Transverse colon (tissue), 4 donors: Measurements from ENCODE around the gene PDE4D. TPM values are rescaled to one million over a fixed set of nuclear protein-coding genes. Genes with fewer than 3 reads are reported as not detected.

Source experiments
- DNase-seq: peaks from one replicate; pipeline ENCODE4 v3.0.0-alpha.2; 2019
- H3K27ac ChIP-seq, 4 donors: fragments of 200-600 bp; sonication (generic); 2 replicates each; pipeline ENCODE4 v1.5.1; 2016 to 2018; ENCODE audit warnings: inconsistent platforms in 4 of 4
- H3K27me3 ChIP-seq: fragments of 200-600 bp; sonication (generic); 2 replicates; pipeline ENCODE4 v1.5.1; 2017; ENCODE audit warnings: inconsistent platforms
- H3K36me3 ChIP-seq, 4 donors: fragments of 200-600 bp; sonication (generic); 2 replicates each; pipeline ENCODE4 v1.5.1; 2017 to 2019; ENCODE audit warnings: inconsistent platforms in 4 of 4
- H3K4me1 ChIP-seq, 4 donors: fragments of 200-600 bp; sonication (generic); 2 replicates each; pipeline ENCODE4 v1.5.1; 2017 to 2020; ENCODE audit warnings: inconsistent platforms in 4 of 4
- H3K4me3 ChIP-seq, 4 donors: fragments of 200-600 bp; sonication (generic); 1 replicate in 1 of 4; 2 replicates in 3 of 4; pipeline versions ENCODE4 v1.5.1 to v1.6.1; 2017 to 2019; ENCODE audit warnings: inconsistent platforms in 4 of 4
- H3K9me3 ChIP-seq, 2 donors: fragments of 200-600 bp; sonication (generic); 2 replicates each; pipeline ENCODE4 v1.5.1; 2017 to 2019; ENCODE audit warnings: inconsistent platforms in 2 of 2
- CTCF ChIP-seq, 5 experiments: fragments of 200-600 bp in 3 of 5; fragments of 450-650 bp in 2 of 5; sonication (generic) in 3 of 5; IDR thresholded peaks; 1 replicate in 2 of 5; 2 replicates in 3 of 5; pipeline ENCODE4 v1.5.1; 2016 to 2017; ENCODE audit warnings: antibody characterized with exemption in 5 of 5, inconsistent platforms in 3 of 5, mild to moderate bottlenecking in 2 of 5, moderate library complexity in 1 of 5
- EP300 ChIP-seq: sonication (generic); formaldehyde crosslinking; IDR thresholded peaks from one replicate; pipeline ENCODE4 v1.6.1; 2017; ENCODE audit warnings: antibody characterized with exemption, low read depth
- POLR2A ChIP-seq: fragments of 450-650 bp; IDR thresholded peaks from one replicate; pipeline ENCODE4 v1.6.1; 2016; ENCODE audit warnings: antibody characterized with exemption, mild to moderate bottlenecking, moderate library complexity
- POLR2AphosphoS5 ChIP-seq, 3 donors: sonication (generic); formaldehyde crosslinking; IDR thresholded peaks; one replicate each; pipeline ENCODE4 v1.6.1; 2016; ENCODE audit warnings: antibody characterized with exemption in 3 of 3
- WGBS, 2 donors: methylation state at CpG; one replicate each; pipeline ENCODE4 v1.1.5; 2018; ENCODE audit warnings: low coverage in 1 of 2; 5-methylcytosine and 5-hydroxymethylcytosine counted together
- in situ Hi-C, 4 donors: fragments of 200-750 bp; cut with MboI; loops; one replicate each; pipeline versions ENCODE4 v1.15.0 to v1.15.1; 2017; ENCODE audit warnings: low sequenced_read_pairs in 3 of 4, low pct_ligation_motif_present in 1 of 4, low pct_unique_long_range_greater_than_20kb in 1 of 4
- intact Hi-C: fragments of 100-400 bp; cut with DNase I; formaldehyde crosslinking; loops from one replicate; pipeline ENCODE4 v1.15.1; 2023; ENCODE audit warnings: low total_unique reads
- total RNA-seq, 4 donors: library from RNA; depleted of rRNA; stranded (reverse); fragments of >200 nt; gene quantifications; one replicate each; pipeline ENCODE4 v1.1.0, GENCODE V29; 2016

The PDE4D gene
- total RNA-seq, 4 donors from 2014 or later, result 47.0 to 302 (median 73.6) TPM

GRCh38 chr5:59703789-59704188, 189.7 kb downstream of the PDE4D start:
- WGBS, 2 donors, result 77 to 79% methylated on average over 2 of the region's 2 CpGs
- in situ Hi-C loops (no loop called here), intact Hi-C loops (no loop called here)
- Histone ChIP-seq H3K9me3 (no peaks in the 10 kb centered on the region), H3K4me3 (no peak overlapping the region), H3K27me3 (no peaks in the 10 kb centered on the region), H3K4me1 (no peaks in the 10 kb centered on the region), H3K36me3 (no peaks in the 10 kb centered on the region), H3K27ac (no peak overlapping the region)
- DNase-seq, result no peak
- no peak for TF ChIP-seq POLR2AphosphoS5 (IDR thresholded peaks at IDR 0.05)
- TF ChIP-seq CTCF (IDR thresholded peaks at IDR 0.05), result no peak
- TF ChIP-seq EP300, result no peak
- no peak for TF ChIP-seq POLR2A

DNA sequence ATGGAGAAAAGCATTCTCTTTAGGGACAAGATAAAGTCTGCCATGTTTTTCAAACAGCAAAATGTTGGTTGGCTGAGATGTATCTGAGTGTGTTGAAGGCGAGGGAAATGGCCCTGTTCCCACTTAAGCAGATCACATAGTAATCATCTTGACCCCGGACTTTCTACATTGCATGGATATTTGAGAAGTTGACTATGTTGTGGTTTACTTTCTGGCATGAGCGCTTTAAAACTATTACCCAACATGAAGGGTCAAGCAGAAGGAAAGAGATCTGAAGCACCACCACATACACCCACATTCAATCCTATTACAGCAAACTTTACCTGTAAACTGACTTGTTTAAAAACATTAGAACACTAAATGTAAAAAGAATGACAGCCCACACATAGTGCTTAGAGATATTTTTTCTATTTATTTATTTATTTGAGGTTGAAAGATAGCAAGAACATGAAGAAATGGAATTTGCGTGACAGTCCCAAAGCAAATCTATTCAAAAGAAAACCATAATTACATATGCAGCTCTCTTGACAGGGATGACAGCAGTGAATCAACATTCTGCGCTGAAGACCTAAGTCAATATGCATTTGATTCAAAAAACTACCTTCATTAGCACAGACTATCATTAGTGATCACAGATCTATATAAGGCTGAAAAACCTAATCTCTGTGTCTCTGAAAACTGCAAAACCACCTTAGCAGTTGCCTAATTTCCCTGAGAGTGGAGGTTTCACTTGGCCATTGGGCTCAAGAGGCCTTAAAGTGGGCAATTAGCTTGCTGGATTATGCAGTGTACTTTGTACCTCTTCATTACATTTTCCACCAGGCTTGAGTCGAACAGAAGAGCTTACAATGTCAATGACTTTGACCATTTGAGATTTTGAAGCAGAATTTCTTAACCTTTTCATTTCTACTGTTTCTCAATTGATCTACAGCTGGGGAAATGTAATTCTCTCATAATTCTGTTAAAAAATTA, 195.0 kb downstream of the PDE4D start:
- no peak for DNase-seq
- Histone ChIP-seq H3K4me1 (peaks cover 0 to 7% (median 0%) of the 10 kb centered on the region in 4 donors), H3K27me3 (no peaks in the 10 kb centered on the region), H3K4me3 (no peak overlapping the region), H3K27ac (no peak overlapping the region), H3K9me3 (no peaks in the 10 kb centered on the region), H3K36me3 (no peaks in the 10 kb centered on the region)
- WGBS, 2 donors, result 76 to 85% methylated on average over 5 to 6 of the region's 6 CpGs
- in situ Hi-C loops (loop anchor here in 2 of 4 donors (25.0 kb wide), 1 partner anchor 511 kb away; no protein-coding TSS in a partner anchor), intact Hi-C loops (no loop called here)
- TF ChIP-seq CTCF (IDR thresholded peaks at IDR 0.05) (no peak), POLR2AphosphoS5 (IDR thresholded peaks at IDR 0.05) (no peak), POLR2A (no peak), EP300 (no peak)

GRCh38 chr5:59694411-59694810, 199.1 kb downstream of the PDE4D start:
- in situ Hi-C loops, result loop anchor here in 2 of 4 donors (25.0 kb wide), 1 partner anchor 507 kb away; no protein-coding TSS in a partner anchor
- intact Hi-C loops, result no loop called here
- no peaks in the 10 kb centered on the region for H3K9me3 ChIP-seq
- no peak overlapping the region for H3K27ac ChIP-seq
- WGBS, 2 donors, result 65 to 89% methylated on average over 3 to 4 of the region's 4 CpGs
- no peak overlapping the region for H3K4me3 ChIP-seq
- H3K36me3 ChIP-seq, result no peaks in the 10 kb centered on the region
- DNase-seq, result no peak
- TF ChIP-seq POLR2AphosphoS5 (IDR thresholded peaks at IDR 0.05), result no peak
- no peak for TF ChIP-seq CTCF (IDR thresholded peaks at IDR 0.05)
- TF ChIP-seq EP300, result no peak
- no peak for TF ChIP-seq POLR2A
- peaks cover 0 to 10% (median 0%) of the 10 kb centered on the region in 4 donors for H3K4me1 ChIP-seq
- H3K27me3 ChIP-seq, result no peaks in the 10 kb centered on the region

- TF ChIP-seq POLR2A (no peak), EP300 (no peak), CTCF (IDR thresholded peaks at IDR 0.05) (no peak), POLR2AphosphoS5 (IDR thresholded peaks at IDR 0.05) (no peak)
- Histone ChIP-seq H3K27ac (no peak overlapping the region), H3K27me3 (no peaks in the 10 kb centered on the region), H3K4me1 (peaks cover 0 to 10% (median 0%) of the 10 kb centered on the region in 4 donors), H3K36me3 (no peaks in the 10 kb centered on the region), H3K4me3 (no peak overlapping the region), H3K9me3 (no peaks in the 10 kb centered on the region)
- no peak for DNase-seq
- intact Hi-C loops, result no loop called here
- in situ Hi-C loops, result loop anchor here in 2 of 4 donors (25.0 kb wide), 1 partner anchor 506 kb away; no protein-coding TSS in a partner anchor
- 51 to 55% methylated on average over 6 of the region's 6 CpGs for WGBS, 2 donors
Measured at GRCh38 chr5:59693492-59694309, 199.8 kb downstream of the PDE4D start.
